Measurements from ENCODE around the gene PDE3B. TPM values are rescaled to one million over a fixed set of nuclear protein-coding genes. Genes with fewer than 3 reads are reported as not detected.
"Not testable (repeated sequence)": the region's sequence is repeated elsewhere in the genome, so short reads cannot be mapped to it uniquely, and the experiment has no call there.

The PDE3B gene
- total RNA-seq, 1 experiment from 2014 or later = 4.8 TPM

DNA sequence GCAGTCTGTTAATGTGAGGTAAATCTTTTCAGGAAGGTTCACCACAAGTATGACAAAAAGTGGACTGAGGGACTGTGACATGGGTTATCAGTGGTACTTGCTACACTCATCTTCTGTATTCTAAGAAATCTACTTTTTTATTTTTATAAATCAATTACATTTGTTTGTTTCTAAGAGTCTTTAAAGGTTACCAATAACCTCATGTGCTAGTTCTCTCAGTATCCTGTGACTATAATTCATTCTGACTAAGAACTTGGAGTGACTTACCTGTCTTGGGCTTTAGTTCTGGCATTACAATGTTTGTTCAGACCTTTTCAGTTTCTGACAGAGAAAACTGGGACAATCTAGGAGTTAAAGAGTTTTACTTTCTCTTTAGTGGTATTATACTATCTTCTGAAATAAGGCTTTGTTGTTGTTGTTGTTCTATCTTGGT lies 108.4 kb downstream of the PDE3B start:
- BruUV-seq (replicated peaks) = no TSS peak
- Histone ChIP-seq H3K27ac (ENCODE audit: low read depth, low read length, poor library complexity, severe bottlenecking) (no peak overlapping the region), H3K4me3 (ENCODE audit: low read depth, low read length, poor library complexity, severe bottlenecking) (no peak overlapping the region), H3K4me1 (ENCODE audit: insufficient read depth, low read length, poor library complexity, severe bottlenecking) (no peaks in the 10 kb centered on the region), H3K9me3 (ENCODE audit: low read depth, low read length, poor library complexity, severe bottlenecking) (no peaks in the 10 kb centered on the region), H3K36me3 (ENCODE audit: insufficient read depth, low read length, poor library complexity, severe bottlenecking) (no peaks in the 10 kb centered on the region), H3K27me3 (replicated peaks; ENCODE audit: insufficient read depth, low read depth, low read length, poor library complexity) (no peaks in the 10 kb centered on the region)
- DNase-seq (ENCODE audit: low spot score) = no peak
- ChIA-PET POLR2A (ENCODE audit: low non-redundant PET) (no interaction called here), CTCF (no interaction called here)
- TF ChIP-seq, protein P1, sequence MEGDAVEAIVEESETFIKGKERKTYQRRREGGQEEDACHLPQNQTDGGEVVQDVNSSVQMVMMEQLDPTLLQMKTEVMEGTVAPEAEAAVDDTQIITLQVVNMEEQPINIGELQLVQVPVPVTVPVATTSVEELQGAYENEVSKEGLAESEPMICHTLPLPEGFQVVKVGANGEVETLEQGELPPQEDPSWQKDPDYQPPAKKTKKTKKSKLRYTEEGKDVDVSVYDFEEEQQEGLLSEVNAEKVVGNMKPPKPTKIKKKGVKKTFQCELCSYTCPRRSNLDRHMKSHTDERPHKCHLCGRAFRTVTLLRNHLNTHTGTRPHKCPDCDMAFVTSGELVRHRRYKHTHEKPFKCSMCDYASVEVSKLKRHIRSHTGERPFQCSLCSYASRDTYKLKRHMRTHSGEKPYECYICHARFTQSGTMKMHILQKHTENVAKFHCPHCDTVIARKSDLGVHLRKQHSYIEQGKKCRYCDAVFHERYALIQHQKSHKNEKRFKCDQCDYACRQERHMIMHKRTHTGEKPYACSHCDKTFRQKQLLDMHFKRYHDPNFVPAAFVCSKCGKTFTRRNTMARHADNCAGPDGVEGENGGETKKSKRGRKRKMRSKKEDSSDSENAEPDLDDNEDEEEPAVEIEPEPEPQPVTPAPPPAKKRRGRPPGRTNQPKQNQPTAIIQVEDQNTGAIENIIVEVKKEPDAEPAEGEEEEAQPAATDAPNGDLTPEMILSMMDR (conservative IDR thresholded peaks at IDR 0.05; ENCODE audit: low read depth, low read length) = no peak
- intact Hi-C loops (cut with micrococcal nuclease; ENCODE audit: unreplicated experiment) = no loop called here

DNA sequence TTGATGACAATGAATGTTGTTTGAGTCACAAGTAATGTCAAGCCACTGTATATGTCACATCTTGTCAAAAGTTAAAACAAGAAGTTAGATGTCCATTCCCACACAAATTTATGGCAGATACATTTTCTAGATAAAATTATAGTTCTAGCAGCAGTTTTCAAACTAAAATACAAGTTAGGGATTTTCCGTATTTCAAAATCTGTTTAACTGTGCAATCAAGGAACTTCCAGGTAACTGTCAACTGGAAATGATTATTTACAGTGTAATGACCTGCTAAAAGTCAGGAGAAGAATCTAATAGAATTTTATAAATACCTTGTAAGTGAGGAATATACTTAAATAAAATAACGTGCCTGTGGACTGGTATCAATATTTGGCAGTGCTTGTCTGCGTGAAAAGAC lies 111.5 kb downstream of the PDE3B start:
- POLR2A ChIA-PET (ENCODE audit: low non-redundant PET) = no interaction called here
- CTCF ChIA-PET = no interaction called here

DNA sequence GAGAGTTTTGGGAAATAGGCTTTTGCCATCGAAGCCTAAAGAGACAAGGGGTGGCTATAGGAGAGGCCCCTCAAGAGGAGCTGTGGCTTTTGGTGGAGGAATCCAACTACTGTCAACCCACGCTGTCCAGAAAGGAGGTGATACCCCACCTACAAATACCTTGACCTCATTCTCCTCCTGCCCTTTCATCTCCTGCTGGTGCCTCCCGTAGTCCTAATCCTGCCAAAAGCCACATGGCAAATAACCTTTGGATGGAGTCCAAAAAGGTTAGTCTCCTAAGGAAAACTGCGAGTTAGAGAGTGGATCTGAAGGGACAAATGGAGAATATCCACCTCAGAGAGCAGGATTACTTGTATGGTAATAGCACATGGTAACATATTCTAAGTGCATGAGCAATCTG lies 112.7 kb downstream of the PDE3B start:
- Histone ChIP-seq H3K4me3 (ENCODE audit: low read depth, low read length, poor library complexity, severe bottlenecking) (no peak overlapping the region), H3K36me3 (ENCODE audit: insufficient read depth, low read length, poor library complexity, severe bottlenecking) (no peaks in the 10 kb centered on the region), H3K4me1 (ENCODE audit: insufficient read depth, low read length, poor library complexity, severe bottlenecking) (no peaks in the 10 kb centered on the region), H3K9me3 (ENCODE audit: low read depth, low read length, poor library complexity, severe bottlenecking) (no peaks in the 10 kb centered on the region), H3K27ac (ENCODE audit: low read depth, low read length, poor library complexity, severe bottlenecking) (no peak overlapping the region), H3K27me3 (replicated peaks; ENCODE audit: insufficient read depth, low read depth, low read length, poor library complexity) (no peaks in the 10 kb centered on the region)
- TF ChIP-seq, protein P1 (conservative IDR thresholded peaks at IDR 0.05; ENCODE audit: low read depth, low read length) = no peak
- TF ChIP-seq EZH2 (IDR thresholded peaks at IDR 0.05; ENCODE audit: borderline replicate concordance, low read depth, low read length, poor library complexity, severe bottlenecking) = no peak
- CTCF ChIA-PET = no interaction called here
- POLR2A ChIA-PET (ENCODE audit: low non-redundant PET) = no interaction called here
- no TSS peak for BruUV-seq (replicated peaks)
- intact Hi-C loops (cut with micrococcal nuclease; ENCODE audit: unreplicated experiment) = no loop called here
- DNase-seq (ENCODE audit: low spot score) = no peak

More for the DNA sequence above, 111.5 kb downstream of the PDE3B start:
- no peak for DNase-seq (ENCODE audit: low spot score)
- Histone ChIP-seq H3K36me3 (ENCODE audit: insufficient read depth, low read length, poor library complexity, severe bottlenecking) (no peaks in the 10 kb centered on the region), H3K27ac (ENCODE audit: low read depth, low read length, poor library complexity, severe bottlenecking) (no peak overlapping the region), H3K4me1 (ENCODE audit: insufficient read depth, low read length, poor library complexity, severe bottlenecking) (no peaks in the 10 kb centered on the region), H3K27me3 (replicated peaks; ENCODE audit: insufficient read depth, low read depth, low read length, poor library complexity) (no peaks in the 10 kb centered on the region), H3K9me3 (ENCODE audit: low read depth, low read length, poor library complexity, severe bottlenecking) (no peaks in the 10 kb centered on the region), H3K4me3 (ENCODE audit: low read depth, low read length, poor library complexity, severe bottlenecking) (no peak overlapping the region)
- intact Hi-C loops (cut with micrococcal nuclease; ENCODE audit: unreplicated experiment) = no loop called here
- BruUV-seq (replicated peaks) = no TSS peak
- TF ChIP-seq EZH2 (IDR thresholded peaks at IDR 0.05; ENCODE audit: borderline replicate concordance, low read depth, low read length, poor library complexity, severe bottlenecking) = no peak
- TF ChIP-seq, protein P1 (conservative IDR thresholded peaks at IDR 0.05; ENCODE audit: low read depth, low read length) = no peak

DNA sequence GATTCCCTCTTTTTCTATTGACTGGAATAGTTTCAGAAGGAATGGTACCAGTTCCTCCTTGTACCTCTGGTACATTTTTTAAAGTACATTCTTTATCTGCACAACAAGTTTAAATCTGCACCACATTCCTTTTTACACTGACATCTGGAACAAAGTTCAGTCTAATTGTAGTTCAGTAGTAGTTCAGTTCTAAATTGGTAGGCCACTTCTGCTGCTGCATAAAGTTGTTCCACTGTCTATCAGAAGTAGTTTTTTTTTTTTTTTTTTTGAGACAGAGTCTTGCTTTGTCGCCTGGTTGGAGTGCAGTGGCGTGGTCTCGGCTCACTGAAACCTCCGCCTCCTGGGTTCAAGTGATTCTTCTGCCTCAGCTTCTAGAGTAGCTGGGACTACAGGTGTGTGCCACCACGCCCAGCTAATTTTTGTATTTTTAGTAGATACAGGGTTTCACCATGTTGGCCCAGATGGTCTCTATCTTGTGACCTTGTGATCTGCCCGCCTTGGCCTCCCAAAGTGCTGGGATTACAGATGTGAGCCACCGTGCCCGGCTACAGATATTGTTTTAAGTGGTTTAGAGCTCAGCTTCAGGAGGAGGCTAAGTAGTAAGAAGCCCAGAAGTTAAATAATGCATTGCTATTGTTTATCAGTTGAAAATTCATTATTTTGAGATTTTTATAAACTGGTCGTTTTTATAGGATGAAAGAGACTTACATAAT lies 115.9 kb downstream of the PDE3B start:
- H3K27me3 ChIP-seq (replicated peaks; ENCODE audit: insufficient read depth, low read depth, low read length, poor library complexity); POLR2A ChIA-PET (ENCODE audit: low non-redundant PET); H3K9me3 ChIP-seq (ENCODE audit: low read depth, low read length, poor library complexity, severe bottlenecking); DNase-seq (ENCODE audit: low spot score); H3K4me3 ChIP-seq (ENCODE audit: low read depth, low read length, poor library complexity, severe bottlenecking); BruUV-seq (replicated peaks); H3K27ac ChIP-seq (ENCODE audit: low read depth, low read length, poor library complexity, severe bottlenecking); H3K4me1 ChIP-seq (ENCODE audit: insufficient read depth, low read length, poor library complexity, severe bottlenecking); CTCF ChIA-PET; H3K36me3 ChIP-seq (ENCODE audit: insufficient read depth, low read length, poor library complexity, severe bottlenecking): not testable (repeated sequence)
- intact Hi-C loops (cut with micrococcal nuclease; ENCODE audit: unreplicated experiment) = loop anchor here (10.0 kb wide), 1 partner anchor 215 kb away; no protein-coding TSS in a partner anchor
